ENCODE data around the gene COL4A1. TPM values are rescaled to one million over a fixed set of nuclear protein-coding genes. Genes with fewer than 3 reads are reported as not detected.

COL4A1 gene
- total RNA-seq, 3 donors from 2014 or later, result 118 to 1,008 (median 370) TPM

- no peaks in the 10 kb centered on the region for H3K4me1 ChIP-seq
- H3K36me3 ChIP-seq, result no peaks in the 10 kb centered on the region
- no peaks in the 10 kb centered on the region for H3K27me3 ChIP-seq
- intact Hi-C loops (cut with DNase I; ENCODE audit: low total_unique reads), result loop anchor here (10.0 kb wide), 1 partner anchor 190 kb away; no protein-coding TSS in a partner anchor
- H3K27ac ChIP-seq, result no peak overlapping the region
- no peak for DNase-seq (ENCODE audit: low spot score in 2 of 2)
- TF ChIP-seq CTCF (IDR thresholded peaks at IDR 0.05) (no peak), POLR2AphosphoS5 (IDR thresholded peaks at IDR 0.05) (no peak), POLR2A (IDR thresholded peaks at IDR 0.05) (no peak)
- H3K9me3 ChIP-seq, result no peaks in the 10 kb centered on the region
- H3K4me3 ChIP-seq, result no peak overlapping the region
Measured at GRCh38 chr13:110225003-110225402, 82.0 kb downstream of the COL4A1 start.

GRCh38 chr13:110224519-110224918 is 82.4 kb downstream of the COL4A1 start:
- Histone ChIP-seq H3K27ac (no peak overlapping the region), H3K9me3 (no peaks in the 10 kb centered on the region), H3K4me1 (no peaks in the 10 kb centered on the region), H3K27me3 (no peaks in the 10 kb centered on the region), H3K4me3 (no peak overlapping the region), H3K36me3 (no peaks in the 10 kb centered on the region)
- no peak for DNase-seq (ENCODE audit: low spot score in 2 of 2)
- intact Hi-C loops (cut with DNase I; ENCODE audit: low total_unique reads), result loop anchor here (10.0 kb wide), 1 partner anchor 190 kb away; no protein-coding TSS in a partner anchor
- TF ChIP-seq CTCF (IDR thresholded peaks at IDR 0.05), result no peak

GRCh38 chr13:110221406-110222117 is 85.4 kb downstream of the COL4A1 start:
- intact Hi-C loops (cut with DNase I; ENCODE audit: low total_unique reads), result loop anchor here (10.0 kb wide), 1 partner anchor 193 kb away; no protein-coding TSS in a partner anchor
- no peaks in the 10 kb centered on the region for H3K9me3 ChIP-seq
- no peaks in the 10 kb centered on the region for H3K36me3 ChIP-seq
- H3K4me3 ChIP-seq, result no peak overlapping the region
- no peak for TF ChIP-seq POLR2A (IDR thresholded peaks at IDR 0.05)
- TF ChIP-seq POLR2AphosphoS5 (IDR thresholded peaks at IDR 0.05), result no peak
- TF ChIP-seq CTCF (IDR thresholded peaks at IDR 0.05), result no peak
- DNase-seq (ENCODE audit: low spot score in 2 of 2), result no peak
- no peaks in the 10 kb centered on the region for H3K27me3 ChIP-seq
- H3K4me1 ChIP-seq, result no peaks in the 10 kb centered on the region
- H3K27ac ChIP-seq, result peak overlapping the region; percentile 45 to 68

- peak overlapping the region in 1 of 2 donors; percentile 27 for H3K27ac ChIP-seq
- H3K36me3 ChIP-seq, result no peaks in the 10 kb centered on the region
- H3K4me3 ChIP-seq, result no peak overlapping the region
- no peaks in the 10 kb centered on the region for H3K9me3 ChIP-seq
- TF ChIP-seq POLR2AphosphoS5 (IDR thresholded peaks at IDR 0.05), result no peak
- intact Hi-C loops (cut with DNase I; ENCODE audit: low total_unique reads), result loop anchor here (10.0 kb wide), 1 partner anchor 194 kb away; no protein-coding TSS in a partner anchor
- H3K4me1 ChIP-seq, result no peaks in the 10 kb centered on the region
- DNase-seq (ENCODE audit: low spot score in 2 of 2), result no peak
- no peaks in the 10 kb centered on the region for H3K27me3 ChIP-seq
Measured at GRCh38 chr13:110220471-110220870, 86.5 kb downstream of the COL4A1 start.

GRCh38 chr13:110218581-110219201 is 88.3 kb downstream of the COL4A1 start:
- peak overlapping the region in 1 of 2 donors; percentile 46 for H3K27ac ChIP-seq

More at GRCh38 chr13:110218581-110219201, 88.3 kb downstream of the COL4A1 start:
- TF ChIP-seq POLR2A (IDR thresholded peaks at IDR 0.05), result no peak
- no peak for TF ChIP-seq POLR2AphosphoS5 (IDR thresholded peaks at IDR 0.05)
- no peak for TF ChIP-seq CTCF (IDR thresholded peaks at IDR 0.05)
- no peaks in the 10 kb centered on the region for H3K9me3 ChIP-seq
- no peaks in the 10 kb centered on the region for H3K36me3 ChIP-seq
- DNase-seq (ENCODE audit: low spot score in 2 of 2), result no peak
- intact Hi-C loops (cut with DNase I; ENCODE audit: low total_unique reads), result no loop called here
- no peaks in the 10 kb centered on the region for H3K4me1 ChIP-seq
- H3K27me3 ChIP-seq, result no peaks in the 10 kb centered on the region
- no peak overlapping the region for H3K4me3 ChIP-seq
